ENCODE data around the gene TMEM248. TPM values are rescaled to one million over a fixed set of nuclear protein-coding genes. Genes with fewer than 3 reads are reported as not detected.
"Not testable (repeated sequence)": the region's sequence is repeated elsewhere in the genome, so short reads cannot be mapped to it uniquely, and the experiment has no call there.

Gene TMEM248
- total RNA-seq, 2 experiments from 2014 or later: 85.0 to 104 TPM

GRCh38 chr7:66899552-66900280 lies 21.3 kb upstream of the TMEM248 start:
- H3K27ac Mint-ChIP-seq: no peak overlapping the region
- ChIA-PET CTCF (interaction anchor here (1.0 kb wide), 1 partner anchor 95 kb away, joined by 3 read pairs; no protein-coding TSS in a partner anchor), POLR2A (no interaction called here)
- no peaks in the 10 kb centered on the region for H3K36me3 Mint-ChIP-seq (ENCODE audit: low read depth)
- no peak overlapping the region for H3K4me3 Mint-ChIP-seq
- no peak for DNase-seq
- H3K27me3 Mint-ChIP-seq: no peaks in the 10 kb centered on the region
- H3K4me1 Mint-ChIP-seq: no peaks in the 10 kb centered on the region
- H3K9me3 Mint-ChIP-seq: no peaks in the 10 kb centered on the region

GRCh38 chr7:66901941-66902843 lies 18.8 kb upstream of the TMEM248 start:
- DNase-seq: no peak
- H3K4me1 Mint-ChIP-seq: no peaks in the 10 kb centered on the region
- CTCF ChIA-PET: interaction anchor here (0.6 to 1.7 kb wide), 4 partner anchors 11 to 38 kb away, joined by 3 read pairs; no protein-coding TSS in a partner anchor
- no peaks in the 10 kb centered on the region for H3K27me3 Mint-ChIP-seq
- no peaks in the 10 kb centered on the region for H3K9me3 Mint-ChIP-seq
- no peaks in the 10 kb centered on the region for H3K36me3 Mint-ChIP-seq (ENCODE audit: low read depth)
- H3K4me3 Mint-ChIP-seq: no peak overlapping the region
- POLR2A ChIA-PET: no interaction called here
- peak overlapping the region; percentile 38 for H3K27ac Mint-ChIP-seq

GRCh38 chr7:66902844-66903180 lies 18.2 kb upstream of the TMEM248 start:
- POLR2A ChIA-PET: no interaction called here
- H3K36me3 Mint-ChIP-seq (ENCODE audit: low read depth): no peaks in the 10 kb centered on the region
- no peak for DNase-seq
- CTCF ChIA-PET: interaction anchor here (0.6 to 1.7 kb wide), 2 partner anchors 12 to 29 kb away, joined by 3 read pairs; no protein-coding TSS in a partner anchor
- no peaks in the 10 kb centered on the region for H3K27me3 Mint-ChIP-seq
- H3K27ac Mint-ChIP-seq: no peak overlapping the region
- H3K9me3 Mint-ChIP-seq: no peaks in the 10 kb centered on the region
- H3K4me3 Mint-ChIP-seq: no peak overlapping the region
- no peaks in the 10 kb centered on the region for H3K4me1 Mint-ChIP-seq

GRCh38 chr7:66903360-66904062 lies 17.5 kb upstream of the TMEM248 start:
- no peaks in the 10 kb centered on the region for H3K36me3 Mint-ChIP-seq (ENCODE audit: low read depth)
- H3K27me3 Mint-ChIP-seq: no peaks in the 10 kb centered on the region
- POLR2A ChIA-PET: no interaction called here
- H3K4me3 Mint-ChIP-seq: no peak overlapping the region
- no peaks in the 10 kb centered on the region for H3K4me1 Mint-ChIP-seq
- DNase-seq: no peak
- CTCF ChIA-PET: interaction anchor here (1.7 kb wide), 1 partner anchor 13 kb away, joined by 3 read pairs; no protein-coding TSS in a partner anchor
- no peaks in the 10 kb centered on the region for H3K9me3 Mint-ChIP-seq
- H3K27ac Mint-ChIP-seq: no peak overlapping the region

GRCh38 chr7:66904063-66904593 lies 16.9 kb upstream of the TMEM248 start:
- CTCF ChIA-PET: interaction anchor here (1.7 to 2.0 kb wide), 3 partner anchors 9 to 17 kb away, joined by 3 to 8 read pairs (median 6); partner anchors contain the start of gene TMEM248
- POLR2A ChIA-PET: no interaction called here

GRCh38 chr7:66905278-66905677 lies 15.7 kb upstream of the TMEM248 start:
- ChIA-PET CTCF (interaction anchor here (0.8 to 2.0 kb wide), 8 partner anchors 8 to 106 kb away, joined by 3 to 8 read pairs (median 3); partner anchors contain the start of gene TMEM248), POLR2A (no interaction called here)
- no peak overlapping the region for H3K4me3 Mint-ChIP-seq
- H3K27ac Mint-ChIP-seq: no peak overlapping the region
- no peaks in the 10 kb centered on the region for H3K36me3 Mint-ChIP-seq (ENCODE audit: low read depth)
- H3K9me3 Mint-ChIP-seq: no peaks in the 10 kb centered on the region
- no peak for DNase-seq
- H3K27me3 Mint-ChIP-seq: no peaks in the 10 kb centered on the region
- H3K4me1 Mint-ChIP-seq: no peaks in the 10 kb centered on the region

More at GRCh38 chr7:66904063-66904593, 16.9 kb upstream of the TMEM248 start:
- H3K36me3 Mint-ChIP-seq (ENCODE audit: low read depth): no peaks in the 10 kb centered on the region
- H3K9me3 Mint-ChIP-seq: no peaks in the 10 kb centered on the region
- H3K4me1 Mint-ChIP-seq: no peaks in the 10 kb centered on the region
- H3K27me3 Mint-ChIP-seq: no peaks in the 10 kb centered on the region
- H3K4me3 Mint-ChIP-seq: no peak overlapping the region
- DNase-seq: no peak
- H3K27ac Mint-ChIP-seq: no peak overlapping the region

- no peaks in the 10 kb centered on the region for H3K27me3 Mint-ChIP-seq
- H3K4me3 Mint-ChIP-seq: no peak overlapping the region
- H3K36me3 Mint-ChIP-seq (ENCODE audit: low read depth): no peaks in the 10 kb centered on the region
- DNase-seq: no peak
- no peaks in the 10 kb centered on the region for H3K4me1 Mint-ChIP-seq
- no peak overlapping the region for H3K27ac Mint-ChIP-seq
- no peaks in the 10 kb centered on the region for H3K9me3 Mint-ChIP-seq
- ChIA-PET CTCF (interaction anchor here (0.8 to 2.0 kb wide), 8 partner anchors 8 to 106 kb away, joined by 3 to 8 read pairs (median 3); partner anchors contain the start of gene TMEM248), POLR2A (no interaction called here)
Measured at GRCh38 chr7:66905689-66906088, 15.3 kb upstream of the TMEM248 start.

GRCh38 chr7:66907731-66908130 lies 13.3 kb upstream of the TMEM248 start:
- H3K36me3 Mint-ChIP-seq (ENCODE audit: low read depth): no peaks in the 10 kb centered on the region
- no peaks in the 10 kb centered on the region for H3K9me3 Mint-ChIP-seq
- H3K4me3 Mint-ChIP-seq: no peak overlapping the region
- H3K4me1 Mint-ChIP-seq: no peaks in the 10 kb centered on the region
- no peak for DNase-seq
- no peak overlapping the region for H3K27ac Mint-ChIP-seq
- CTCF ChIA-PET: no interaction called here
- POLR2A ChIA-PET: no interaction called here
- H3K27me3 Mint-ChIP-seq: no peaks in the 10 kb centered on the region

- not testable (repeated sequence) for H3K9me3 Mint-ChIP-seq; H3K27ac Mint-ChIP-seq; H3K4me1 Mint-ChIP-seq; DNase-seq; H3K36me3 Mint-ChIP-seq (ENCODE audit: low read depth); H3K4me3 Mint-ChIP-seq; H3K27me3 Mint-ChIP-seq
- ChIA-PET POLR2A (interaction anchor here (0.5 kb wide), 1 partner anchor 55 kb away, joined by 4 read pairs; no protein-coding TSS in a partner anchor), CTCF (interaction anchor here (1.6 kb wide), 1 partner anchor 11 kb away, joined by 4 read pairs; no protein-coding TSS in a partner anchor)
Measured at GRCh38 chr7:66908598-66908997, 12.4 kb upstream of the TMEM248 start.

- POLR2A ChIA-PET: no interaction called here
- Mint-ChIP-seq H3K27me3 (no peaks in the 10 kb centered on the region), H3K27ac (no peak overlapping the region), H3K36me3 (ENCODE audit: low read depth) (no peaks in the 10 kb centered on the region), H3K9me3 (no peaks in the 10 kb centered on the region), H3K4me3 (no peak overlapping the region), H3K4me1 (no peaks in the 10 kb centered on the region)
- CTCF ChIA-PET: interaction anchor here (0.6 kb wide), 2 partner anchors 616 to 885 kb away, joined by 3 read pairs; no protein-coding TSS in a partner anchor
- no peak for DNase-seq
Measured at GRCh38 chr7:66910789-66911188, 10.2 kb upstream of the TMEM248 start.

- H3K4me1 Mint-ChIP-seq; H3K9me3 Mint-ChIP-seq; H3K27me3 Mint-ChIP-seq; H3K36me3 Mint-ChIP-seq (ENCODE audit: low read depth); POLR2A ChIA-PET; DNase-seq; H3K27ac Mint-ChIP-seq; H3K4me3 Mint-ChIP-seq: not testable (repeated sequence)
- CTCF ChIA-PET: interaction anchor here (0.6 kb wide), 3 partner anchors 617 to 886 kb away, joined by 3 to 6 read pairs (median 3); no protein-coding TSS in a partner anchor
Measured at GRCh38 chr7:66911191-66911590, 9.8 kb upstream of the TMEM248 start.

GRCh38 chr7:66912195-66912594 lies 8.8 kb upstream of the TMEM248 start:
- POLR2A ChIA-PET: no interaction called here
- Mint-ChIP-seq H3K27ac (no peak overlapping the region), H3K9me3 (no peaks in the 10 kb centered on the region), H3K4me3 (no peak overlapping the region), H3K4me1 (no peaks in the 10 kb centered on the region), H3K27me3 (no peaks in the 10 kb centered on the region), H3K36me3 (ENCODE audit: low read depth) (no peaks in the 10 kb centered on the region)
- CTCF ChIA-PET: no interaction called here
- no peak for DNase-seq

All from activated CD4-positive, alpha-beta T cell treated with anti-CD3 and anti-CD28 coated beads, Interleukin-2, amount 10 ng/mL, durations not matched to agents 7 days and 5 days (primary cell).